PC-3 (cell line): ENCODE data around the gene C3orf62. TPM values are rescaled to one million over a fixed set of nuclear protein-coding genes. Genes with fewer than 3 reads are reported as not detected.

Experiments used
- ATAC-seq: fragments of 200-7000 bp; cut with Tn5 transposase; 2 replicates; pipeline ENCODE4 v1.9.1; 2020; ENCODE audit warnings: mild to moderate bottlenecking, moderate library complexity
- BruUV-seq: library from RNA; stranded (reverse); fragments of 400-500 nt; replicated peaks from 2 replicates; lab custom pipeline; 2021; lab: Mats Ljungman, UMichigan
- CTCF ChIA-PET: fragments of 300-600 bp; sonication (Branson Sonifier 250); formaldehyde crosslinking; loops from one replicate; lab custom pipeline; 2022; ENCODE audit warnings: antibody characterized with exemption; lab: Charles Lee
- POLR2A ChIA-PET: fragments of 300-600 bp; sonication (Branson Sonifier 250); formaldehyde crosslinking; loops from one replicate; lab custom pipeline; 2022; ENCODE audit warnings: antibody characterized with exemption; ENCODE audit not compliant: unreplicated experiment; lab: Charles Lee
- DNase-seq: peaks from one replicate; pipeline ENCODE4 v3.0.0-alpha.2; 2015
- H2AFZ ChIP-seq: fragments of 300-600 bp; sonication (generic); 2 replicates; pipeline ENCODE4 v1.6.0; 2016; ENCODE audit warnings: antibody characterized with exemption, low read length
- H3F3A ChIP-seq: fragments of 300-600 bp; sonication (generic); one replicate; pipeline ENCODE4 v1.6.0; 2017; ENCODE audit warnings: antibody characterized with exemption, low read length, control low read depth, mild to moderate bottlenecking; ENCODE audit not compliant: unreplicated experiment
- H3K27ac ChIP-seq: fragments of 300-600 bp; sonication (generic); 2 replicates; pipeline ENCODE4 v1.5.1; 2016; ENCODE audit warnings: mild to moderate bottlenecking, low read length
- H3K27me3 ChIP-seq: fragments of 300-600 bp; sonication (generic); 2 replicates; pipeline ENCODE4 v1.6.1; 2016; ENCODE audit warnings: low read length, mixed read lengths
- H3K36me3 ChIP-seq: fragments of 300-600 bp; sonication (generic); 2 replicates; pipeline ENCODE4 v1.6.1; 2016; ENCODE audit warnings: low read depth, mixed run types, low read length, mixed read lengths
- H3K4me1 ChIP-seq: fragments of 300-600 bp; sonication (generic); 2 replicates; pipeline ENCODE4 v1.5.1; 2016; ENCODE audit warnings: low read length; ENCODE audit not compliant: insufficient read depth
- H3K4me2 ChIP-seq: fragments of 300-600 bp; sonication (generic); 2 replicates; pipeline ENCODE4 v1.6.0; 2016; ENCODE audit warnings: low read length
- H3K4me3 ChIP-seq: fragments of 300-600 bp; sonication (generic); 2 replicates; pipeline ENCODE4 v1.5.1; 2016; ENCODE audit warnings: mild to moderate bottlenecking, low read length, mixed read lengths
- H3K79me2 ChIP-seq: fragments of 300-600 bp; sonication (generic); 2 replicates; pipeline ENCODE4 v1.6.1; 2017; ENCODE audit warnings: low read length, mixed read lengths
- H3K9ac ChIP-seq: fragments of 300-600 bp; sonication (generic); 2 replicates; pipeline ENCODE4 v1.6.0; 2016; ENCODE audit warnings: mild to moderate bottlenecking, low read length
- H3K9me2 ChIP-seq: fragments of 300-600 bp; sonication (generic); replicated peaks from 2 replicates; pipeline ENCODE4 v1.6.1; 2016; ENCODE audit warnings: mixed run types, low read length, mixed read lengths
- H3K9me3 ChIP-seq: fragments of 300-600 bp; sonication (generic); 2 replicates; pipeline ENCODE4 v1.6.1; 2016; ENCODE audit warnings: low read length, mixed read lengths
- H4K20me1 ChIP-seq: fragments of 300-600 bp; sonication (generic); 2 replicates; pipeline ENCODE4 v1.6.1; 2016; ENCODE audit warnings: low read length, mixed read lengths
- EZH2 ChIP-seq: fragments of 300-600 bp; sonication (generic); IDR thresholded peaks from one replicate; pipeline ENCODE4 v1.6.1; 2017; ENCODE audit warnings: antibody characterized with exemption, mild to moderate bottlenecking, low read length; ENCODE audit not compliant: unreplicated experiment
- EZH2phosphoT487 ChIP-seq: fragments of 300-600 bp; sonication (generic); IDR thresholded peaks from 2 replicates; pipeline ENCODE4 v1.6.1; 2018; ENCODE audit warnings: mild to moderate bottlenecking, antibody characterized with exemption, low read length, borderline replicate concordance
- intact Hi-C: fragments of 100-400 bp; cut with micrococcal nuclease; formaldehyde crosslinking; loops from 2 replicates; pipeline ENCODE4 v1.9.0; 2023
- total RNA-seq: library from RNA; depleted of rRNA; stranded (reverse); fragments of >200 nt; gene quantifications from 2 replicates; pipeline ENCODE4 v1.2.3, GENCODE V29; 2014
- TF ChIP-seq, protein P1 (sequence below): fragments of 300-600 bp; sonication (generic); conservative IDR thresholded peaks from 2 replicates; pipeline ENCODE4 v1.5.1; 2017; ENCODE audit warnings: antibody characterized with exemption, low read depth, mild to moderate bottlenecking, low read length

C3orf62 gene
- total RNA-seq, 1 experiment from 2014 or later = 3.9 TPM

DNA sequence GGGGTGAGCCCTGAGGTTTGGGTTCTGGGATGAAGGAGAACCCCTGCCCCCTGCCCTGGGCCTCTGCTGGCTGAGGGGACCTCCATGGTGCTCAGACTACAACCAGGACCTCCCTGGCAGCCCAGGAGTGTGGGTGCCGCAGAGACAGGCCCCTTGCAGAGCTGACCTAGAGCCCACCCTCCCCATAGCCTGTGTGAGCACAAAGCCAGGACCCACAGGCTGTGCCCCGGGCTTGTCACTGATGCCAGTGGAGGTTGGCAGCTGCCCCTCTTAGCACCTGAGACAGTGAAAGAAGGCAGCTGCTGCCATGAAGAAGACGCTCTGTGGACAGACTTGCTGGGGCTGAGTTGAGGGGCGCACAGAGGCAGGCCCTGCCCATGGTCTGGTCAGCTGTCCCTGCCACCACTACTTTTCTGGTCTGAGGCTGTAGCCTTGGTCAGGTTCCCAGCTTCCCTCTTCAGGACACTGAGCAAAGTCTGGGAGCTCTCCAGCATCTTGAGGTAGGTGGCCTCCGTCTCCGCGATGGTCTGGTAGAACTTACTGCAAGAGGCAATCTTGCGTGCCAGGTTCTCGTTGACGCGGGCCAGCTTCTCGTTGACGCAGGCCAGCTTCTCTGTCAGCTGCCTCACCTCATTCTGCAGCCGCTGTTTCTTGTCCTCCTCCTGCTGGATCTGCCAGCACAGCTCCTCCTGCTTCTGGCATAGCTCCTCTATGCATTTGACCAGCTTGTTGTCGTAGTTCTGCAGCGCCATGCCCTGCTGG is 39.8 kb upstream of the C3orf62 start:
- Histone ChIP-seq H3K4me3 (no peak overlapping the region), H3K9ac (no peak overlapping the region), H3K27me3 (no peaks in the 10 kb centered on the region), H3K9me2 (no peaks in the 10 kb centered on the region), H3K79me2 (no peaks in the 10 kb centered on the region), H3K36me3 (peaks cover 34% of the 10 kb centered on the region), H4K20me1 (no peaks in the 10 kb centered on the region), H3K9me3 (no peaks in the 10 kb centered on the region), H3K4me2 (no peak overlapping the region), H3K27ac (no peak overlapping the region), H3F3A (no peaks in the 10 kb centered on the region), H3K4me1 (no peaks in the 10 kb centered on the region), H2AFZ (no peak overlapping the region)
- intact Hi-C loops = no loop called here
- CTCF ChIA-PET = no interaction called here
- BruUV-seq = no TSS peak
- ATAC-seq (no peak), DNase-seq (no peak)
- TF ChIP-seq EZH2phosphoT487 (no peak), EZH2 (no peak)
- TF ChIP-seq, protein P1, sequence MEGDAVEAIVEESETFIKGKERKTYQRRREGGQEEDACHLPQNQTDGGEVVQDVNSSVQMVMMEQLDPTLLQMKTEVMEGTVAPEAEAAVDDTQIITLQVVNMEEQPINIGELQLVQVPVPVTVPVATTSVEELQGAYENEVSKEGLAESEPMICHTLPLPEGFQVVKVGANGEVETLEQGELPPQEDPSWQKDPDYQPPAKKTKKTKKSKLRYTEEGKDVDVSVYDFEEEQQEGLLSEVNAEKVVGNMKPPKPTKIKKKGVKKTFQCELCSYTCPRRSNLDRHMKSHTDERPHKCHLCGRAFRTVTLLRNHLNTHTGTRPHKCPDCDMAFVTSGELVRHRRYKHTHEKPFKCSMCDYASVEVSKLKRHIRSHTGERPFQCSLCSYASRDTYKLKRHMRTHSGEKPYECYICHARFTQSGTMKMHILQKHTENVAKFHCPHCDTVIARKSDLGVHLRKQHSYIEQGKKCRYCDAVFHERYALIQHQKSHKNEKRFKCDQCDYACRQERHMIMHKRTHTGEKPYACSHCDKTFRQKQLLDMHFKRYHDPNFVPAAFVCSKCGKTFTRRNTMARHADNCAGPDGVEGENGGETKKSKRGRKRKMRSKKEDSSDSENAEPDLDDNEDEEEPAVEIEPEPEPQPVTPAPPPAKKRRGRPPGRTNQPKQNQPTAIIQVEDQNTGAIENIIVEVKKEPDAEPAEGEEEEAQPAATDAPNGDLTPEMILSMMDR = no peak
- POLR2A ChIA-PET = no interaction called here

DNA sequence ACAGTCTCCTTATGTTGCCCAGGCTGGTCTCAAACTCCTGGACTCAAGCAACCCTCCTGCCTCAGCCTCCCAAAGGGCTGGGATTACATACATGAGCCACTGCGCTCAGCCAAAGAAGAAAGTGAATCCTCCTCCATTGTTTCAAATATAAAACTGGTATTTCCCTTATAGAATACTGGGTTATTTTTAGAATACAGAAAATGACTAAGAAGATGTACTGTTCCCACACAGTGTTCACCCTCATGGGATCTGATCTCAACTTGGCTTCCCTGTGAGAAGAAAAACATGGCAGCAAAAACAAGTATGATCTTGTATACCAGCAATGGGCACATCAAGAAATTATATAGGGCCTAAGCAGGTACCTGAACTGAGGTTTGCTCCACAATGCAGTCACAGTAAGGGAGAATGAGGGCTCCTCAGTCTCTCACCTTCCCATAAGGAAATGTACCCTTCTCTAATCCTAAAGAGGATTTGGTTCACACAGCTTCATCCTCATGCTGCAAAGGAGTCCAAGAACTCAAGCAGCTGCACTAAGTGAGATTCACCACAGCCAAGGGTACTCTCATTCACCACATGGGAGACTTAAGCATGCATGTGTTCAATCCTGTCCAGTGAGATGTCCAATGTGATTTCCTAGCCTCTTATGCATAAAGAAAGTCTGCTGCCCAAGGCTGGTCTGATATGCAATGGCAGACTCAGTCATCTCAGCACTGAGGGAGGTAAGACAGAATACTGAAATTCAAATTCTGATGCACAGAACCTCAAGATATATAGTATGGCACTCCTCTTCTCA is 37.1 kb upstream of the C3orf62 start:
- H3K9me2 ChIP-seq = no peaks in the 10 kb centered on the region
- TF ChIP-seq EZH2phosphoT487 (no peak), EZH2 (no peak)
- TF ChIP-seq, protein P1 = no peak
- H3K27me3 ChIP-seq = no peaks in the 10 kb centered on the region
- H3K4me2 ChIP-seq = no peak overlapping the region
- no peaks in the 10 kb centered on the region for H3F3A ChIP-seq
- DNase-seq = no peak
- H3K27ac ChIP-seq = no peak overlapping the region
- H2AFZ ChIP-seq = no peak overlapping the region
- no peak overlapping the region for H3K4me3 ChIP-seq
- intact Hi-C loops = no loop called here
- ChIA-PET POLR2A (no interaction called here), CTCF (interaction anchor here (1.0 kb wide), 1 partner anchor 140 kb away, joined by 3 read pairs; no protein-coding TSS in a partner anchor)
- ATAC-seq = no peak
- H3K9me3 ChIP-seq = no peaks in the 10 kb centered on the region
- no peaks in the 10 kb centered on the region for H3K4me1 ChIP-seq
- H3K9ac ChIP-seq = no peak overlapping the region
- H3K36me3 ChIP-seq = peaks cover 24% of the 10 kb centered on the region; the same call in 1 of the 2 replicates
- H3K79me2 ChIP-seq = no peaks in the 10 kb centered on the region
- H4K20me1 ChIP-seq = no peaks in the 10 kb centered on the region
- BruUV-seq = TSS peak; percentile 6
